ENCODE results near the gene BICDL2. TPM values are rescaled to one million over a fixed set of nuclear protein-coding genes. Genes with fewer than 3 reads are reported as not detected.
A peak's percentile ranks its signal among the peaks of the same experiment; 100 is the strongest.

BICDL2 gene
- total and polyA plus RNA-seq, 2 of the 4 experiments (the other 2 are of a cell fraction), result 0.17 to 0.18 TPM

DNA sequence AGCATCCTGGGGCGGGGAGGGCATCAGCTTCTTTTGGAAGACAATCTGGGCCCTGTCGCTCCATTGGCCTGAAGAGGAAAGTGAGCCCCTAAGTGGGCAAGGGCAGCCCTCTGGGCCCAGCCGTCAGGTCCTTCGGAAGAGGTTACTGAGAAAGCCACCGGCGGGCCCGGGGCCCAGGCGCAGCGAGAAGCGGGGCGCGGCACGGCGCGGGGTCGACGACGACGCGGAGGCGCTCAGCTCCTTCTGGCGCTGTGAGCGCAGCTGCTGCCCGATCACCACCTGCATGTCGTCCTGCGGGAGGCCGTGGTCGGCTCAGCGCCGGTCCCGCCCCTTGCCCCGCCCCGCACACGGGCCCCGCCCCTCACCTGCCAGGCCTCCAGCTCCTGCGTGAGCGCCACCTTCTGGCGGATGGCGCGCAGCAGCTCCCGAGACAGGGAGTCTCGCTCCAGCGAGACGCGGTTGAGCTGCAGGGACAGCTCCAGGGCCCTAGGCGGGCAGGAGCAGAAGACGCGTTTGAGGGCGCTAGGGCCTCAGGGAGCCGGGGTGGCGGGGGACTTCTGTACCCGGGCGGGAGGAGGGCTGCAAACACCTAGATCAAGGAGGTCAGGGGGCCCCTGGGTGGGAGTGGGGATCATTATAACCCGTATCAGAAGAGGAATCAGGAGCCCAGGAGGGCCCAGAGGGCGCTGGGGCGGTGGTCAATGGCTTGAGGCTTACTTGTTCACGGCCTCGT is 8.6 kb downstream of the BICDL2 start:
- dilution Hi-C loops (cut with HindIII; ENCODE audit: low sequenced_read_pairs, unreplicated experiment), result no loop called here
- Histone ChIP-seq H3K9me3 (ENCODE audit: control insufficient read depth, insufficient read depth, low read length) (no peaks in the 10 kb centered on the region), H2BK5ac (ENCODE audit: low read depth, low read length, poor library complexity, severe bottlenecking) (no peak overlapping the region), H2BK15ac (ENCODE audit: low read depth, low read length) (no peak overlapping the region), H3K4me3 (ENCODE audit: insufficient read depth, low read depth, low read length) (no peak overlapping the region), H3K27me3 (ENCODE audit: control insufficient read depth, insufficient read depth, low read length) (peaks cover 22% of the 10 kb centered on the region), H4K8ac (ENCODE audit: low read depth in 2 of 2, low read length in 2 of 2) (no peak overlapping the region), H2AFZ (replicated peaks; ENCODE audit: low read length, poor library complexity) (peak overlapping the region; percentile 34), H2BK20ac (ENCODE audit: low read depth, low read length) (no peak overlapping the region), H2AK5ac (ENCODE audit: low read depth, low read length) (no peak overlapping the region), H3K79me1 (ENCODE audit: low read depth in 1 of 2, low read length in 2 of 2) (peaks cover 0 to 8% of the 10 kb centered on the region in 2 experiments; a peak in 2 of 4 replicates), H3K9ac (ENCODE audit: low read depth, low read length) (no peak overlapping the region), H3K36me3 (ENCODE audit: control insufficient read depth, insufficient read depth, low read length) (peaks cover 11% of the 10 kb centered on the region; the same call in 1 of the 2 replicates), H3K27ac (ENCODE audit: insufficient read depth, low read length) (no peak overlapping the region), H4K91ac (ENCODE audit: insufficient read depth, low read depth, low read length) (no peak overlapping the region), H2BK120ac (ENCODE audit: low read depth, low read length) (no peak overlapping the region), H3K18ac (ENCODE audit: low read depth, low read length) (no peak overlapping the region), H3K4me1 (ENCODE audit: control insufficient read depth, insufficient read depth, low read length) (peaks cover 1% of the 10 kb centered on the region), H3K56ac (ENCODE audit: extremely low read depth, insufficient read depth, low read length) (no peak overlapping the region), H4K5ac (ENCODE audit: low read depth, low read length) (no peak overlapping the region), H4K20me1 (ENCODE audit: insufficient read depth, low read length) (peaks cover 12% of the 10 kb centered on the region), H2AK9ac (replicated peaks; ENCODE audit: low read depth, low read length, poor library complexity) (peak overlapping the region; percentile 15), H3K4me2 (ENCODE audit: low read depth, low read length) (no peak overlapping the region), H3K9me1 (ENCODE audit: insufficient read depth, low read length) (no peaks in the 10 kb centered on the region), H3K23ac (ENCODE audit: low read depth, low read length) (no peak overlapping the region), H3K14ac (replicated peaks; ENCODE audit: low read depth, low read length) (no peak overlapping the region), H3K4ac (ENCODE audit: low read depth, low read length) (no peak overlapping the region)
- ChIA-PET POLR2A (ENCODE audit: unreplicated experiment) (no interaction called here), CTCF (interaction anchor here (0.6 to 1.8 kb wide), 5 partner anchors 11 to 120 kb away, joined by 3 to 7 read pairs (median 3); partner anchors contain the start of gene MMP25)
- 30% methylated on average over 14 of the region's 58 CpGs; no CpG with 5 or more reads in 1 of the 2 experiments for WGBS, 2 experiments (ENCODE audit: extremely low coverage in 2 of 2, insufficient read length in 1 of 2)
- TF ChIP-seq POLR2A (IDR thresholded peaks at IDR 0.05; ENCODE audit: low read depth, low read length) (peak; percentile 19; the same call in 1 of the 2 replicates), SMC3 (IDR thresholded peaks at IDR 0.05; ENCODE audit: low read depth, low read length) (0 out of 2 replicates have a peak, but pooled peaks have one; percentile 22), RAD21 (IDR thresholded peaks at IDR 0.05; ENCODE audit: low read length) (peak; percentile 26; the same call in 1 of the 2 replicates)
- TF ChIP-seq, protein P1, sequence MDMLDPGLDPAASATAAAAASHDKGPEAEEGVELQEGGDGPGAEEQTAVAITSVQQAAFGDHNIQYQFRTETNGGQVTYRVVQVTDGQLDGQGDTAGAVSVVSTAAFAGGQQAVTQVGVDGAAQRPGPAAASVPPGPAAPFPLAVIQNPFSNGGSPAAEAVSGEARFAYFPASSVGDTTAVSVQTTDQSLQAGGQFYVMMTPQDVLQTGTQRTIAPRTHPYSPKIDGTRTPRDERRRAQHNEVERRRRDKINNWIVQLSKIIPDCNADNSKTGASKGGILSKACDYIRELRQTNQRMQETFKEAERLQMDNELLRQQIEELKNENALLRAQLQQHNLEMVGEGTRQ (IDR thresholded peaks at IDR 0.05; ENCODE audit: low read depth, low read length), result no peak
- TF ChIP-seq, protein P2, sequence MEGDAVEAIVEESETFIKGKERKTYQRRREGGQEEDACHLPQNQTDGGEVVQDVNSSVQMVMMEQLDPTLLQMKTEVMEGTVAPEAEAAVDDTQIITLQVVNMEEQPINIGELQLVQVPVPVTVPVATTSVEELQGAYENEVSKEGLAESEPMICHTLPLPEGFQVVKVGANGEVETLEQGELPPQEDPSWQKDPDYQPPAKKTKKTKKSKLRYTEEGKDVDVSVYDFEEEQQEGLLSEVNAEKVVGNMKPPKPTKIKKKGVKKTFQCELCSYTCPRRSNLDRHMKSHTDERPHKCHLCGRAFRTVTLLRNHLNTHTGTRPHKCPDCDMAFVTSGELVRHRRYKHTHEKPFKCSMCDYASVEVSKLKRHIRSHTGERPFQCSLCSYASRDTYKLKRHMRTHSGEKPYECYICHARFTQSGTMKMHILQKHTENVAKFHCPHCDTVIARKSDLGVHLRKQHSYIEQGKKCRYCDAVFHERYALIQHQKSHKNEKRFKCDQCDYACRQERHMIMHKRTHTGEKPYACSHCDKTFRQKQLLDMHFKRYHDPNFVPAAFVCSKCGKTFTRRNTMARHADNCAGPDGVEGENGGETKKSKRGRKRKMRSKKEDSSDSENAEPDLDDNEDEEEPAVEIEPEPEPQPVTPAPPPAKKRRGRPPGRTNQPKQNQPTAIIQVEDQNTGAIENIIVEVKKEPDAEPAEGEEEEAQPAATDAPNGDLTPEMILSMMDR (conservative IDR thresholded peaks at IDR 0.05; ENCODE audit: low read depth, low read length), result peak; percentile 61
- in situ Hi-C loops (cut with MboI; ENCODE audit: low sequenced_read_pairs), result no loop called here
- intact Hi-C loops (cut with micrococcal nuclease), result no loop called here
- peak; percentile 3; the same call in 1 of the 2 replicates for ATAC-seq (ENCODE audit: low read depth)
- DNase-seq, result peak; percentile 57
- no TSS peak for BruUV-seq (replicated peaks)

Data from IMR-90 (cell line).